NB4 (cell line): Measurements from ENCODE around the gene FXN.

Experiments
- DNase-seq: peaks from one replicate; pipeline ENCODE4 v3.0.0; 2010; ENCODE audit warnings: low read depth
- H3K4me3 ChIP-seq: one replicate; pipeline ENCODE4 v1.5.1; 2011; ENCODE audit warnings: mild to moderate bottlenecking, low read depth, low read length, moderate library complexity
- CTCF ChIP-seq: IDR thresholded peaks from one replicate; pipeline ENCODE4 v1.5.1; 2012; ENCODE audit warnings: low read depth, low read length
- MYC ChIP-seq: IDR thresholded peaks from 2 replicates; pipeline ENCODE4 v1.6.1; 2011; ENCODE audit warnings: low read depth, low read length
- POLR2A ChIP-seq: IDR thresholded peaks from 2 replicates; pipeline ENCODE4 v1.6.1; 2011; ENCODE audit warnings: mild to moderate bottlenecking; ENCODE audit not compliant: insufficient read length; ENCODE audit errors: extremely low read depth
- TF ChIP-seq, protein P1 (sequence below): IDR thresholded peaks from 2 replicates; pipeline ENCODE4 v1.6.1; 2011; ENCODE audit warnings: low read depth, low read length

The FXN gene

DNA sequence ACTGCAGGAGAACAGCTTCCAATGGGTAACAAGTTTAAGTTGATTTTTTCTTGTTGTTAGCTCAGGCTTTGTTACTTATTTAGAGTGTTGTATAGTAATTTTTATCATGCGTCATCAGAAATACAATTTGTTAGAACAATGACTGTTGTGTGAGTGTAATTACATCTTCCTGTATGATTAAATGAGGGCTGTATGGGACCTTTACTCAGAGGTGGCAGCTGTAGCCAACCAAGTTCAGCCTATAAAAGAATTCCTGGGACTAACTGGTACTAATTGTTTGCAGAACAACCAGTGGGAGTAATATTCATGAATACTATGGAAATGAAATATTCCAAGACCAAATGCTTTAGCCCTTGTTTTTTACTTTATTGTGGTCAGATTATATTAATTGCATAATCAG lies 107.7 kb downstream of the FXN start:
- DNase-seq, result no peak
- no peak overlapping the region for H3K4me3 ChIP-seq
- TF ChIP-seq, protein P1, sequence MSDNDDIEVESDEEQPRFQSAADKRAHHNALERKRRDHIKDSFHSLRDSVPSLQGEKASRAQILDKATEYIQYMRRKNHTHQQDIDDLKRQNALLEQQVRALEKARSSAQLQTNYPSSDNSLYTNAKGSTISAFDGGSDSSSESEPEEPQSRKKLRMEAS, result no peak
- TF ChIP-seq CTCF, result no peak
- TF ChIP-seq POLR2A, result no peak
- TF ChIP-seq MYC, result no peak

GRCh38 chr9:69145144-69145715 lies 109.7 kb downstream of the FXN start:
- no peak for DNase-seq
- H3K4me3 ChIP-seq, result no peak overlapping the region
- TF ChIP-seq CTCF (no peak), MYC (no peak), POLR2A (no peak)
- TF ChIP-seq, protein P1, result no peak

DNA sequence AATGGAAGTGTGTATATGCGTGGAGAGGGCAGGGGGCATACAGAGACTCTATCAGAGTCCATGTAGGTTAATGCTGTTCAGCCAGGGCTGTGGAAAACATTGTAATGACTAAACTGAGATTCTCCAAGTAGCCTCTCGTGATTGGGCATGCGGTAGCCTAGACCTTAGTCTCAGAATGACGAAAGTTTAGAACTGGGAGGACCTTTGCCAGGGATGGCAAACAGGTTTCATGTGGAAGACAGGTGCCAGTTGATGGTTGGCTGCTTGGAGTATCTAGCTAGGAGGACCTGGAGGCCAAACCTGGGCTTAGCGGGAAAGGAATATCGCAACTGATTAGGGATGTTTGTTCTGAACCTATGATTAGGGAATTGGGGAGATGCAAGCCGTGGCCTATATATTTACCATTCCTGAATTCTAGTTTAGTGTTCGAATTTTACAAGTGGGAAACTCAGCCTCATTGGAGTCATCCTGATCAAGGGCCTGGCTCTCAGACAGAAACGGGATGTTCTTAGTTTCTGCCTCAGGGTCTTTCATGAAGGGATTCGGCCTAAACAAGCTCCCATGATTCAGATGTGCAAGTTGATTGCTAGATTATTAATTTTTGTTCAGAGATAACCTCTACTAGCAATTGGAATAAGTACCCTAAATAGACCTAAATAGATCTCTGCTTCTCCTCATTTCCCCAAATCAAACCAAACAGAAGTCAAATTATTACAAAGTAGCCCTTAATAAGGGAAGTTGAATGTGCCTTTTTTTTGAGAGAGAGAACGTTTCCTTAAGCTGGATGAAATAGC lies 111.7 kb downstream of the FXN start:
- DNase-seq, result no peak
- no peak for TF ChIP-seq MYC
- no peak for TF ChIP-seq CTCF
- TF ChIP-seq, protein P1, result no peak
- no peak for TF ChIP-seq POLR2A
- H3K4me3 ChIP-seq, result no peak overlapping the region

DNA sequence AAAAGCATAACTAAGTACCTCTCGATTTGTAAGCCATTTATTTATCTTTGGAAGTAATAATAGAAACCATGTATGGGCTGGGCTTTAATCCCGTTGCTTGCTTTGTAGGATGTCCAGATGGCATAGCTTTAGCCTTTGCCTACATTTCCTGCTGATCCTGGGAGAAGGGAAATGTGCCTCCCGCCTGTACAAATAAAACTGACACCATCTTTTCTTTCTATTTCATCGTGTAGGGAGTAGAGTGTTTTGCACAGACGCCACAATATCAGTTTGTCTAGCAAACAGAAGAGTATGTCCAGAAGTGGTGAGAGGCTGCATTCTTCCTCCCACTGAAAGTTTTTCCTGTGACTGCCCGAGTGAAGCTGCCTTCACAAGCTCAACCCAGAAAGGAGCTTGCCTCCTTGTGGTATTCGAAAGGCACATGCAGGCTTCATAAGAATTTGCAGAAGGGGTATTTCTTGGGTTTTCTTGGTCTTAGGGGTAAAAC lies 113.8 kb downstream of the FXN start:
- no peak overlapping the region for H3K4me3 ChIP-seq
- TF ChIP-seq POLR2A (no peak), MYC (no peak), CTCF (no peak)
- TF ChIP-seq, protein P1, result no peak
- DNase-seq, result no peak
